Colonic mucosa (tissue), 4 donors: ENCODE measurements around the gene MYO18A. TPM values are rescaled to one million over a fixed set of nuclear protein-coding genes. Genes with fewer than 3 reads are reported as not detected.

Source experiments
- DNase-seq: peaks from one replicate; pipeline ENCODE4 v3.0.0-alpha.2; 2020
- H3K27ac ChIP-seq: fragments of 200-600 bp; one replicate; pipeline ENCODE4 v1.8.0; 2021
- H3K27me3 ChIP-seq: fragments of 200-600 bp; one replicate; pipeline ENCODE4 v1.8.0; 2021
- H3K36me3 ChIP-seq: fragments of 200-600 bp; one replicate; pipeline ENCODE4 v1.8.0; 2021
- H3K4me1 ChIP-seq: fragments of 200-600 bp; one replicate; pipeline ENCODE4 v1.8.0; 2021; ENCODE audit warnings: mild to moderate bottlenecking
- H3K4me3 ChIP-seq: fragments of 200-600 bp; one replicate; pipeline ENCODE4 v1.8.0; 2021
- H3K9ac ChIP-seq, 2 donors: one replicate each; pipeline ENCODE4 v1.7.0; 2013; ENCODE audit warnings: control low read depth in 2 of 2, low read depth in 2 of 2, low read length in 2 of 2
- H3K9me3 ChIP-seq: fragments of 200-600 bp; one replicate; pipeline ENCODE4 v1.8.0; 2021
- CTCF ChIP-seq: fragments of 200-600 bp; IDR thresholded peaks from one replicate; pipeline ENCODE4 v1.8.0; 2022; ENCODE audit warnings: antibody characterized with exemption, mild to moderate bottlenecking
- intact Hi-C: fragments of 100-400 bp; cut with DNase I; formaldehyde crosslinking; loops from one replicate; pipeline ENCODE4 v1.14.1; 2022
- total RNA-seq, 2 donors: library from RNA; stranded (reverse); fragmentation: NEBNext Ultra II Directional in 1 of 2; extraction: Animal tissue kit (Norgen Biotek cat#: 25700) in 1 of 2; gene quantifications; one replicate each; pipeline ENCODE4 v1.2.1, GENCODE V29; 2021
- donor health status: healthy.
- donor health status: DM: no; HTN: no; CAD: no.
- donor health status: DM: no; HTN: no; CAD: no.

Gene MYO18A
- total RNA-seq, 2 donors from 2014 or later = 63.3 to 112 TPM

- no peak for DNase-seq
- intact Hi-C loops = no loop called here
- TF ChIP-seq CTCF = no peak
- no peaks in the 10 kb centered on the region for H3K4me1 ChIP-seq
- H3K27ac ChIP-seq = no peak overlapping the region
- no peaks in the 10 kb centered on the region for H3K27me3 ChIP-seq
- H3K36me3 ChIP-seq = no peaks in the 10 kb centered on the region
- no peak overlapping the region for H3K4me3 ChIP-seq
- H3K9ac ChIP-seq = no peak overlapping the region
- H3K9me3 ChIP-seq = no peaks in the 10 kb centered on the region
Observed at GRCh38 chr17:29100296-29100695, 79.9 kb downstream of the MYO18A start.

GRCh38 chr17:29099527-29099926 is 80.7 kb downstream of the MYO18A start:
- Histone ChIP-seq H3K36me3 (no peaks in the 10 kb centered on the region), H3K9ac (no peak overlapping the region), H3K4me3 (no peak overlapping the region), H3K9me3 (no peaks in the 10 kb centered on the region), H3K27ac (no peak overlapping the region), H3K27me3 (no peaks in the 10 kb centered on the region), H3K4me1 (no peaks in the 10 kb centered on the region)
- TF ChIP-seq CTCF = no peak
- intact Hi-C loops = no loop called here
- DNase-seq = no peak

GRCh38 chr17:29096094-29096493 is 84.1 kb downstream of the MYO18A start:
- DNase-seq = no peak
- H3K4me3 ChIP-seq = no peak overlapping the region
- H3K36me3 ChIP-seq = peaks cover 9% of the 10 kb centered on the region
- TF ChIP-seq CTCF = no peak
- H3K9ac ChIP-seq = no peak overlapping the region
- H3K27ac ChIP-seq = no peak overlapping the region
- H3K27me3 ChIP-seq = no peaks in the 10 kb centered on the region
- intact Hi-C loops = no loop called here
- H3K4me1 ChIP-seq = no peaks in the 10 kb centered on the region
- no peaks in the 10 kb centered on the region for H3K9me3 ChIP-seq

GRCh38 chr17:29095439-29095838 is 84.8 kb downstream of the MYO18A start:
- H3K4me3 ChIP-seq = no peak overlapping the region
- intact Hi-C loops = no loop called here
- H3K4me1 ChIP-seq = no peaks in the 10 kb centered on the region
- no peak overlapping the region for H3K27ac ChIP-seq
- DNase-seq = no peak
- H3K27me3 ChIP-seq = no peaks in the 10 kb centered on the region
- H3K36me3 ChIP-seq = peaks cover 11% of the 10 kb centered on the region
- H3K9me3 ChIP-seq = no peaks in the 10 kb centered on the region
- TF ChIP-seq CTCF = no peak
- H3K9ac ChIP-seq = no peak overlapping the region

GRCh38 chr17:29094101-29094708 is 86.0 kb downstream of the MYO18A start:
- intact Hi-C loops = no loop called here
- no peak for TF ChIP-seq CTCF
- Histone ChIP-seq H3K36me3 (peaks cover 11% of the 10 kb centered on the region), H3K4me3 (no peak overlapping the region), H3K4me1 (no peaks in the 10 kb centered on the region), H3K9me3 (no peaks in the 10 kb centered on the region), H3K27ac (no peak overlapping the region), H3K9ac (no peak overlapping the region), H3K27me3 (no peaks in the 10 kb centered on the region)
- no peak for DNase-seq
